Measurements from ENCODE around the gene CHCHD2. TPM values are rescaled to one million over a fixed set of nuclear protein-coding genes. Genes with fewer than 3 reads are reported as not detected.

The CHCHD2 gene
- total and polyA plus RNA-seq, 2 of the 13 experiments (the other 11 are each of a cell fraction or from before 2014, with no cell fraction given) = 330 to 572 TPM

DNA sequence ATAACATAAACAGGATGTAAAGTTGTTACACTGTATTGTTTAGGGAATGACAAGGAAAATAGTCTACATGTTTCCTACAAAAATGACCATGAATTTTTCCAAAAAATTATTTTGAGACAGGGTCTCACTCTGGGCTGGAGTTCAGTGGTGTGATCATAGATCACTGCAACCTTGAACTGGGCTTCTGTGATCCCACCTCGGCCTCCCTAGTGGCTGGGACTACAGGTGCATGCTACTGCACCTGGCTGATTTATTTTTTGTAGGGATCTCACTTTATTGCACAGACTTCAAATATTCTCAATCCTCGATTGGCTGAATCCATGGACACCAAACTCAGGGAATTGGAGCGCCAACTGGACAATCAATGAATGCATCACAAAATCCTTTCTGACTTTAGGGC is 6.6 kb downstream of the CHCHD2 start:
- H3K27me3 ChIP-seq (ENCODE audit: control insufficient read depth in 1 of 2, insufficient read depth in 2 of 2, low read length in 2 of 2) = no peaks in the 10 kb centered on the region
- H4K20me1 ChIP-seq (ENCODE audit: insufficient read depth, low read length) = no peaks in the 10 kb centered on the region; the same call in 1 of the 2 replicates
- in situ Hi-C loops (cut with HindIII; ENCODE audit: extremely low pct_ligation_motif_present, low pct_unique_long_range_greater_than_20kb) = loop anchor here (25.0 kb wide), 1 partner anchor 337 kb away; no protein-coding TSS in a partner anchor
- DNase-seq (ENCODE audit: low spot score) = no peak
- intact Hi-C loops (cut with micrococcal nuclease; ENCODE audit: unreplicated experiment) = no loop called here
- peaks cover 12% of the 10 kb centered on the region; the same call in 1 of the 2 replicates for H3K4me1 ChIP-seq (ENCODE audit: insufficient read depth, low read length)
- peak; percentile 8 for FAIRE-seq
- no peak overlapping the region for H3K4me2 ChIP-seq (ENCODE audit: low read depth, low read length)
- 89% methylated on average over 3 of the region's 3 CpGs for WGBS (ENCODE audit: low lambda C conversion rate)
- CTCF ChIA-PET (ENCODE audit: low intra/inter-chr PET ratio, low total read pairs) = no interaction called here
- no peak overlapping the region for H3K27ac ChIP-seq (ENCODE audit: extremely low read length, insufficient read depth, low read length)
- peak; percentile 67 for ATAC-seq
- H2AFZ ChIP-seq (ENCODE audit: low read length) = no peak overlapping the region
- BruUV-seq (replicated peaks) = no TSS peak
- no peak overlapping the region for H3K4me3 ChIP-seq (replicated peaks in 1 of 3; ENCODE audit: insufficient read depth in 1 of 3, low read depth in 2 of 3, low read length in 3 of 3)
- POLR2A ChIA-PET = no interaction called here
- no peaks in the 10 kb centered on the region for H3K9me3 ChIP-seq (ENCODE audit: low read length)
- TF ChIP-seq, protein P1, sequence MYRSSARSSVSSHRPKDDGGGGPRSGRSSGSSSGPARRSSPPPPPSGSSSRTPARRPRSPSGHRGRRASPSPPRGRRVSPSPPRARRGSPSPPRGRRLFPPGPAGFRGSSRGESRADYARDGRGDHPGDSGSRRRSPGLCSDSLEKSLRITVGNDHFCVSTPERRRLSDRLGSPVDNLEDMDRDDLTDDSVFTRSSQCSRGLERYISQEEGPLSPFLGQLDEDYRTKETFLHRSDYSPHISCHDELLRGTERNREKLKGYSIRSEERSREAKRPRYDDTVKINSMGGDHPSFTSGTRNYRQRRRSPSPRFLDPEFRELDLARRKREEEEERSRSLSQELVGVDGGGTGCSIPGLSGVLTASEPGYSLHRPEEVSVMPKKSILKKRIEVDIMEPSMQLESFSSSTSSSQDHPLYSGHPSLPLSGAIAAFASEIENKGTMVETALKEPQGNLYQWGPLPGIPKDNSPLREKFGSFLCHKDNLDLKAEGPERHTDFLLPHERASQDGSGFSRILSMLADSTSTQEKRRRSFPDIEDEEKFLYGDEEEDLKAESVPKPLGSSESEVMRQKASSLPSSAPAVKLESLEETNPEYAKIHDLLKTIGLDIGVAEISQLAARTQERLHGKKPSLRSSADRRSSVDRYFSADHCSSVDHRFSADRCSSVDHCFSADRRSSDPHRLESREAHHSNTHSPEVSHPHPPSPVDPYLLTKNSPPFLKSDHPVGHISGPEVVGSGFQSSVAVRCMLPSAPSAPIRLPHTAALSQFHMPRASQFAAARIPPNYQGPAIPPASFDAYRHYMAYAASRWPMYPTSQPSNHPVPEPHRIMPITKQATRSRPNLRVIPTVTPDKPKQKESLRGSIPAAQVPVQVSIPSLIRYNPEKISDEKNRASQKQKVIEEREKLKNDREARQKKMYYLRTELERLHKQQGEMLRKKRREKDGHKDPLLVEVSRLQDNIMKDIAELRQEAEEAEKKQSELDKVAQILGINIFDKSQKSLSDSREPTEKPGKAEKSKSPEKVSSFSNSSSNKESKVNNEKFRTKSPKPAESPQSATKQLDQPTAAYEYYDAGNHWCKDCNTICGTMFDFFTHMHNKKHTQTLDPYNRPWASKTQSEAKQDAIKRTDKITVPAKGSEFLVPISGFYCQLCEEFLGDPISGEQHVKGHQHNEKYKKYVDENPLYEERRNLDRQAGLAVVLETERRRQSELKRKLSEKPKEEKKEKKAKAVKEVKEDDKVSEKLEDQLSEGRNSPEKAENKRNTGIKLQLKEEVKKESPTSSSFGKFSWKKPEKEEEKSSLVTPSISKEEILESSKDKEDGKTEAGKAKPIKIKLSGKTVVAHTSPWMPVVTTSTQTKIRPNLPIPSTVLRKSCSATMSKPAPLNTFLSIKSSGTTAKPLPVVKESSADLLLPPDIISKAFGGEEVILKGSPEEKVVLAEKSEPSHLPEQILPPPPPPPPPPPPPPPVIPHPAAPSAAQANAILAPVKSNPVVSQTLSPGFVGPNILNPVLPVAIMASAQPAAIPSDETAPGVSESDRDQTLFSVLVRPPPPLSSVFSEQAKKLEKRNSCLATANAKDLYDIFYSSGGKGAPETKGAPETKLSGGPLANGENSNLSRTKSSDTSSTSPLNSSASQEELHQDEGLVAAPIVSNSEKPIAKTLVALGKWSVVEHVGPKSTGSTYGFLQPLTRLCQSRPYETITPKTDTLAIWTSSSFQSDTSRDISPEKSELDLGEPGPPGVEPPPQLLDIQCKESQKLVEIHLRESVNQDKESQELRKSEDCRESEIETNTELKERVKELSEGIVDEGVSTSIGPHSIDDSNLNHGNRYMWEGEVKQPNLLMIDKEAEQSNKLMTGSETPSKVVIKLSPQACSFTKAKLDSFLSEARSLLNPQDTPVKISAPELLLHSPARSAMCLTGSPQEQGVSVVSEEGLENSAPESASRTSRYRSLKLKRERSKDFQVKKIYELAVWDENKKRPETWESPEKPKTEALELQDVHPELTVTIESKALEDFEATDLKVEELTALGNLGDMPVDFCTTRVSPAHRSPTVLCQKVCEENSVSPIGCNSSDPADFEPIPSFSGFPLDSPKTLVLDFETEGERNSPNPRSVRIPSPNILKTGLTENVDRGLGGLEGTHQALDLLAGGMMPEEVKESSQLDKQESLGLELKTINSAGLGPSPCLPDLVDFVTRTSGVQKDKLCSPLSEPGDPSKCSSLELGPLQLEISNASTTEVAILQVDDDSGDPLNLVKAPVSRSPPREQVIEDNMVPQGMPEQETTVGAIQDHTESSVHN (CRISPR knock-in tag; IDR thresholded peaks at IDR 0.05) = no peak
- TF ChIP-seq RBM22 (optimal IDR thresholded peaks at IDR 0.05; ENCODE audit: low read length) (peak; percentile 19), SP140L (CRISPR knock-in tag; IDR thresholded peaks at IDR 0.05; ENCODE audit: borderline replicate concordance) (no peak), THYN1 (CRISPR knock-in tag; IDR thresholded peaks at IDR 0.05; ENCODE audit: borderline replicate concordance, low read depth) (no peak)
- TF ChIP-seq, protein P2, sequence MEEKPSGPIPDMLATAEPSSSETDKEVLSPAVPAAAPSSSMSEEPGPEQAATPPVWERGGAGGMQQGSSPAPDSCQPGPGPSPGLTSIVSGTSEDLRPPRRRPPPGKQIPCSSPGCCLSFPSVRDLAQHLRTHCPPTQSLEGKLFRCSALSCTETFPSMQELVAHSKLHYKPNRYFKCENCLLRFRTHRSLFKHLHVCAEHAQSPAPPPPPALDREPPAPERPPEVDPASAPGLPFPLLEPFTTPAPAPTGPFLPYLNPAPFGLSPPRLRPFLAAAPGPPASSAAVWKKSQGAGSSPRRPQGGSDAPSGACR (CRISPR knock-in tag; IDR thresholded peaks at IDR 0.05) = no peak
- peaks cover 13 to 44% of the 10 kb centered on the region in 2 experiments for H3K36me3 ChIP-seq (replicated peaks in 1 of 2; ENCODE audit: control insufficient read depth in 1 of 2, insufficient read depth in 2 of 2, low read length in 2 of 2)
- no peak overlapping the region for H3K9ac ChIP-seq (ENCODE audit: insufficient read depth, low read depth, low read length)
- peaks cover 13% of the 10 kb centered on the region for H3K79me2 ChIP-seq (ENCODE audit: insufficient read depth, low read length)

Data from HepG2 (cell line).